Tibial nerve (tissue), 4 donors: ENCODE data around the gene ADGRG1. TPM values are rescaled to one million over a fixed set of nuclear protein-coding genes. Genes with fewer than 3 reads are reported as not detected.

Experiments used
- DNase-seq, 2 donors: peaks; one replicate each; pipeline ENCODE4 v3.0.0-alpha.2; 2019; ENCODE audit warnings: low spot score in 2 of 2
- H3K27ac ChIP-seq, 4 donors: fragments of 200-600 bp; sonication (generic) in 3 of 4; one replicate each; pipeline ENCODE4 v1.5.1; 2017 to 2019; ENCODE audit warnings: mild to moderate bottlenecking in 1 of 4
- H3K27me3 ChIP-seq, 2 donors: fragments of 200-600 bp; sonication (generic) in 1 of 2; one replicate each; pipeline versions ENCODE4 v1.5.1 to v1.6.0; 2017 to 2019
- H3K36me3 ChIP-seq, 3 donors: fragments of 200-600 bp; sonication (generic); one replicate each; pipeline ENCODE4 v1.5.1; 2018 to 2019
- H3K4me1 ChIP-seq, 4 donors: fragments of 200-600 bp; sonication (generic) in 3 of 4; one replicate each; pipeline ENCODE4 v1.5.1; 2017 to 2019
- H3K4me3 ChIP-seq, 4 donors: fragments of 200-600 bp; sonication (generic) in 3 of 4; one replicate each; pipeline ENCODE4 v1.5.1; 2017 to 2019; ENCODE audit warnings: mild to moderate bottlenecking in 1 of 4, moderate library complexity in 1 of 4
- H3K9me3 ChIP-seq, 4 donors: fragments of 200-600 bp; sonication (generic) in 3 of 4; one replicate each; pipeline ENCODE4 v1.5.1; 2017 to 2019
- CTCF ChIP-seq, 5 experiments: fragments of 200-600 bp in 3 of 5; fragments of 450-650 bp in 2 of 5; sonication (generic) in 3 of 5; IDR thresholded peaks; one replicate each; pipeline ENCODE4 v1.5.1; 2016 to 2019; ENCODE audit warnings: antibody characterized with exemption in 5 of 5, mild to moderate bottlenecking in 3 of 5, moderate library complexity in 2 of 5
- EP300 ChIP-seq, 2 donors: sonication (generic); formaldehyde crosslinking; IDR thresholded peaks; one replicate each; pipeline ENCODE4 v1.6.1; 2017; ENCODE audit warnings: antibody characterized with exemption in 2 of 2, mild to moderate bottlenecking in 1 of 2
- POLR2A ChIP-seq, 2 donors: fragments of 450-650 bp; IDR thresholded peaks; one replicate each; pipeline ENCODE4 v1.6.1; 2017; ENCODE audit warnings: antibody characterized with exemption in 2 of 2, mild to moderate bottlenecking in 2 of 2, moderate library complexity in 2 of 2
- WGBS, 2 donors: methylation state at CpG; one replicate each; pipeline ENCODE4 v1.1.5; 2018; 5-methylcytosine and 5-hydroxymethylcytosine counted together
- total RNA-seq, 4 donors: library from RNA; depleted of rRNA; stranded (reverse); fragments of >200 nt; gene quantifications; one replicate each; pipeline ENCODE4 v1.1.0, GENCODE V29; 2016

ADGRG1 gene
- total RNA-seq, 4 donors from 2014 or later: 9.0 to 59.4 (median 41.8) TPM

DNA sequence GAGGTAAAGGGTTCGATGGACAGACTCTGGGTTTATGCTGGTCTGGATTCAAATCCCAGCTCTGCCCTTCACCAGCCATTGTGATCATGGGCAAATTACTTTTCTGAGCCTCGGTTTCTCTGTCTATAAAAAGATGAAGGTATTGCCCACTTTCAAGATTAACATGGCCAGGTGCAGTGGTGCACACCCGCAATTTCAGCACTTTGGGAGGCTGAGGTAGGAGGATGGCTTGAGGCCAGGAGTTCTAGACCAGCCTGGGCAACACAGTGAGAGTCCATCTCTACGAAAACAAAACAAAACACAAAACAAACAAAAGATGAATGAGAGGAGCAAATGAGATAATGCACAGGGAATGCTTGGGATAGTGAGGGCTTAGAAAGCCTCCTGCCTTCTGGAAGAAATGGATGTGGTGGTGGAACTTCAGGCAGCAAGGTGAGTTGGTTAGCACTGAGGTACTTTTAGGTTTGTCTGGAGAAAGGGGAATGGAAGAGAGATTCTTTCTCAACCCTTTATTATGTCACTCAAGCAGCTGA, 48.2 kb downstream of the ADGRG1 start:
- 66 to 69% methylated on average over 4 of the region's 4 CpGs for WGBS, 2 donors
- TF ChIP-seq EP300 (IDR thresholded peaks at IDR 0.05): no peak
- TF ChIP-seq CTCF (IDR thresholded peaks at IDR 0.05): no peak
- no peak for TF ChIP-seq POLR2A (IDR thresholded peaks at IDR 0.05)
- DNase-seq: no peak
- Histone ChIP-seq H3K27ac (no peak overlapping the region), H3K9me3 (no peaks in the 10 kb centered on the region), H3K27me3 (peaks cover 0 to 7% of the 10 kb centered on the region in 2 donors), H3K4me3 (no peak overlapping the region), H3K36me3 (no peaks in the 10 kb centered on the region), H3K4me1 (no peaks in the 10 kb centered on the region)

GRCh38 chr16:57677622-57678369, 49.4 kb downstream of the ADGRG1 start:
- Histone ChIP-seq H3K36me3 (no peaks in the 10 kb centered on the region), H3K27me3 (peaks cover 0 to 3% of the 10 kb centered on the region in 2 donors), H3K4me3 (no peak overlapping the region), H3K9me3 (no peaks in the 10 kb centered on the region), H3K27ac (no peak overlapping the region), H3K4me1 (no peaks in the 10 kb centered on the region)
- TF ChIP-seq CTCF (IDR thresholded peaks at IDR 0.05): no peak
- TF ChIP-seq POLR2A (IDR thresholded peaks at IDR 0.05): no peak
- no peak for TF ChIP-seq EP300 (IDR thresholded peaks at IDR 0.05)
- 61 to 62% methylated on average over 14 of the region's 14 CpGs for WGBS, 2 donors
- no peak for DNase-seq

DNA sequence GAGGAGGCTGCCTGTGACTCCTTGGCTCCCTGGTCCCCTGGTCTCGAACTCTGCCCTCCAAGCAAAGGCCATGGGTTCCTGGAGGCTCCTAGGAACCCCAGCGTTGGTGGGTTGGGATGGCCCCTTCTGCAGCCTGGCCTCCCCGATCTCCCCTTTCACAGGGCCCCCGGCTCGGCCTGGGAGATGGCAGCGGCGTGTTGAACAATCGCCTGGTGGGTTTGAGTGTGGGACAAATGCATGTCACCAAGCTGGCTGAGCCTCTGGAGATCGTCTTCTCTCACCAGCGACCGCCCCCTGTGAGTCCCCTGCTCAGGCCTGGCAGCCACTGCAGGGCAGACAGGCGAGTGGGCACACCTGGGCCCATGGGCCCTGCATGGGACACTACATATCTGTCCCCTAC, 50.6 kb downstream of the ADGRG1 start:
- no peaks in the 10 kb centered on the region for H3K27me3 ChIP-seq
- WGBS, 2 donors: 82 to 86% methylated on average over 11 to 12 of the region's 12 CpGs

GRCh38 chr16:57679767-57680482, 51.5 kb downstream of the ADGRG1 start:
- 58 to 59% methylated on average over 7 of the region's 7 CpGs for WGBS, 2 donors
- no peak for TF ChIP-seq CTCF (IDR thresholded peaks at IDR 0.05)
- no peak for TF ChIP-seq POLR2A (IDR thresholded peaks at IDR 0.05)
- TF ChIP-seq EP300 (IDR thresholded peaks at IDR 0.05): no peak
- H3K27me3 ChIP-seq: no peaks in the 10 kb centered on the region

More for the DNA sequence above, 50.6 kb downstream of the ADGRG1 start:
- DNase-seq: no peak
- no peaks in the 10 kb centered on the region for H3K9me3 ChIP-seq
- no peaks in the 10 kb centered on the region for H3K4me1 ChIP-seq
- TF ChIP-seq POLR2A (IDR thresholded peaks at IDR 0.05) (no peak), EP300 (IDR thresholded peaks at IDR 0.05) (no peak), CTCF (IDR thresholded peaks at IDR 0.05) (no peak)
- H3K27ac ChIP-seq: no peak overlapping the region
- no peak overlapping the region for H3K4me3 ChIP-seq
- no peaks in the 10 kb centered on the region for H3K36me3 ChIP-seq

GRCh38 chr16:57680842-57681375, 52.5 kb downstream of the ADGRG1 start:
- no peaks in the 10 kb centered on the region for H3K9me3 ChIP-seq
- no peak for DNase-seq
- no peaks in the 10 kb centered on the region for H3K36me3 ChIP-seq
- no peak overlapping the region for H3K4me3 ChIP-seq
- H3K27me3 ChIP-seq: no peaks in the 10 kb centered on the region
- no peak overlapping the region for H3K27ac ChIP-seq
- WGBS, 2 donors: 70% methylated on average over 5 of the region's 5 CpGs
- H3K4me1 ChIP-seq: no peaks in the 10 kb centered on the region
- TF ChIP-seq EP300 (IDR thresholded peaks at IDR 0.05) (no peak), POLR2A (IDR thresholded peaks at IDR 0.05) (no peak), CTCF (IDR thresholded peaks at IDR 0.05) (no peak)

More at GRCh38 chr16:57679767-57680482, 51.5 kb downstream of the ADGRG1 start:
- no peaks in the 10 kb centered on the region for H3K4me1 ChIP-seq
- H3K27ac ChIP-seq: no peak overlapping the region
- H3K4me3 ChIP-seq: no peak overlapping the region
- H3K9me3 ChIP-seq: no peaks in the 10 kb centered on the region
- no peaks in the 10 kb centered on the region for H3K36me3 ChIP-seq
- no peak for DNase-seq
